Endothelial cell of umbilical vein (primary cell): ENCODE measurements around the gene TM4SF5.

Experiments used
- CTCF ChIP-seq, 2 donors: IDR thresholded peaks; 1 replicate in 1 of 2; 2 replicates in 1 of 2; pipeline ENCODE4 v1.5.1; 2011; ENCODE audit warnings: low read length in 2 of 2, mild to moderate bottlenecking in 2 of 2, moderate library complexity in 2 of 2, control low read depth in 1 of 2, inconsistent platforms in 1 of 2, low read depth in 1 of 2; ENCODE audit not compliant: insufficient read depth in 1 of 2; ENCODE audit errors: extremely low read depth in 1 of 2
- EZH2 ChIP-seq: IDR thresholded peaks from 2 replicates; pipeline ENCODE4 v1.6.1; 2012; ENCODE audit warnings: borderline replicate concordance, low read depth, mild to moderate bottlenecking, moderate library complexity, low read length, inconsistent platforms; ENCODE audit not compliant: severe bottlenecking
- JUN ChIP-seq: IDR thresholded peaks from 2 replicates; pipeline ENCODE4 v1.6.1; 2011; ENCODE audit warnings: borderline replicate concordance, low read depth; ENCODE audit not compliant: insufficient read length, insufficient read depth
- MAX ChIP-seq: IDR thresholded peaks from 2 replicates; pipeline ENCODE4 v1.6.1; 2011; ENCODE audit not compliant: insufficient read depth, insufficient read length
- MYC ChIP-seq: IDR thresholded peaks from one replicate; pipeline ENCODE4 v1.6.1; 2011; ENCODE audit warnings: mild to moderate bottlenecking, low read depth, low read length
- POLR2A ChIP-seq: IDR thresholded peaks from 2 replicates; pipeline ENCODE4 v1.6.1; 2012; ENCODE audit warnings: low read depth, mild to moderate bottlenecking, control low read depth, low read length
- POLR2AphosphoS5 ChIP-seq: IDR thresholded peaks from 2 replicates; pipeline ENCODE4 v1.6.1; 2012; ENCODE audit warnings: low read depth, mild to moderate bottlenecking, control low read depth, low read length, moderate library complexity; ENCODE audit not compliant: insufficient read depth

GRCh38 chr17:4747847-4748246, 23.8 kb upstream of the TM4SF5 start:
- TF ChIP-seq JUN (peak; percentile 23), CTCF (IDR thresholded peaks at IDR 0.05; ENCODE audit: extremely low read depth in 1 of 2, insufficient read depth in 1 of 2, low read depth in 1 of 2, low read length in 2 of 2) (no peak), POLR2AphosphoS5 (no peak), POLR2A (no peak), MAX (no peak), EZH2 (no peak), MYC (no peak)
